ENCODE data around the gene URI1. TPM values are rescaled to one million over a fixed set of nuclear protein-coding genes. Genes with fewer than 3 reads are reported as not detected.

Gene URI1
- total RNA-seq, 1 experiment from 2014 or later = 56.0 TPM

GRCh38 chr19:30054210-30054609 lies 112.2 kb downstream of the URI1 start:
- ChIA-PET CTCF (no interaction called here), POLR2A (ENCODE audit: unreplicated experiment) (no interaction called here)
- Histone ChIP-seq H3K79me2 (ENCODE audit: low read depth) (no peaks in the 10 kb centered on the region), H4K20me1 (ENCODE audit: insufficient read depth) (no peaks in the 10 kb centered on the region; the same call in 1 of the 2 replicates), H3F3A (ENCODE audit: insufficient read depth, low read depth) (no peaks in the 10 kb centered on the region), H3K36me3 (ENCODE audit: low read depth) (no peaks in the 10 kb centered on the region), H3K4me3 (no peak overlapping the region), H3K9me2 (ENCODE audit: insufficient read depth) (no peaks in the 10 kb centered on the region), H3K4me1 (replicated peaks; ENCODE audit: insufficient read depth) (no peaks in the 10 kb centered on the region), H3K27me3 (ENCODE audit: insufficient read depth, low read depth) (no peaks in the 10 kb centered on the region), H3K27ac (no peak overlapping the region), H3K9me3 (ENCODE audit: insufficient read depth, low read depth) (no peaks in the 10 kb centered on the region), H2AFZ (no peak overlapping the region), H3K4me2 (no peak overlapping the region)
- BruUV-seq (replicated peaks) = no TSS peak
- DNase-seq = no peak
- TF ChIP-seq, protein P1, sequence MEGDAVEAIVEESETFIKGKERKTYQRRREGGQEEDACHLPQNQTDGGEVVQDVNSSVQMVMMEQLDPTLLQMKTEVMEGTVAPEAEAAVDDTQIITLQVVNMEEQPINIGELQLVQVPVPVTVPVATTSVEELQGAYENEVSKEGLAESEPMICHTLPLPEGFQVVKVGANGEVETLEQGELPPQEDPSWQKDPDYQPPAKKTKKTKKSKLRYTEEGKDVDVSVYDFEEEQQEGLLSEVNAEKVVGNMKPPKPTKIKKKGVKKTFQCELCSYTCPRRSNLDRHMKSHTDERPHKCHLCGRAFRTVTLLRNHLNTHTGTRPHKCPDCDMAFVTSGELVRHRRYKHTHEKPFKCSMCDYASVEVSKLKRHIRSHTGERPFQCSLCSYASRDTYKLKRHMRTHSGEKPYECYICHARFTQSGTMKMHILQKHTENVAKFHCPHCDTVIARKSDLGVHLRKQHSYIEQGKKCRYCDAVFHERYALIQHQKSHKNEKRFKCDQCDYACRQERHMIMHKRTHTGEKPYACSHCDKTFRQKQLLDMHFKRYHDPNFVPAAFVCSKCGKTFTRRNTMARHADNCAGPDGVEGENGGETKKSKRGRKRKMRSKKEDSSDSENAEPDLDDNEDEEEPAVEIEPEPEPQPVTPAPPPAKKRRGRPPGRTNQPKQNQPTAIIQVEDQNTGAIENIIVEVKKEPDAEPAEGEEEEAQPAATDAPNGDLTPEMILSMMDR (conservative IDR thresholded peaks at IDR 0.05) = no peak
- no peak for TF ChIP-seq EZH2 (IDR thresholded peaks at IDR 0.05; ENCODE audit: low read depth)
- intact Hi-C loops (cut with micrococcal nuclease; ENCODE audit: unreplicated experiment) = no loop called here

- no peaks in the 10 kb centered on the region for H3F3A ChIP-seq (ENCODE audit: insufficient read depth, low read depth)
- H3K27me3 ChIP-seq (ENCODE audit: insufficient read depth, low read depth) = peaks cover 7% of the 10 kb centered on the region; the same call in 1 of the 2 replicates
- no peak for TF ChIP-seq EZH2 (IDR thresholded peaks at IDR 0.05; ENCODE audit: low read depth)
- H3K27ac ChIP-seq = no peak overlapping the region
- intact Hi-C loops (cut with micrococcal nuclease; ENCODE audit: unreplicated experiment) = no loop called here
- no peaks in the 10 kb centered on the region for H3K4me1 ChIP-seq (replicated peaks; ENCODE audit: insufficient read depth)
- no peaks in the 10 kb centered on the region for H3K9me3 ChIP-seq (ENCODE audit: insufficient read depth, low read depth)
- ChIA-PET POLR2A (ENCODE audit: unreplicated experiment) (no interaction called here), CTCF (no interaction called here)
- no peaks in the 10 kb centered on the region for H3K36me3 ChIP-seq (ENCODE audit: low read depth)
- BruUV-seq (replicated peaks) = no TSS peak
- H4K20me1 ChIP-seq (ENCODE audit: insufficient read depth) = no peaks in the 10 kb centered on the region; the same call in 1 of the 2 replicates
- no peak overlapping the region for H3K4me2 ChIP-seq
- H3K9me2 ChIP-seq (ENCODE audit: insufficient read depth) = no peaks in the 10 kb centered on the region
- no peak for DNase-seq
- H2AFZ ChIP-seq = no peak overlapping the region
- H3K4me3 ChIP-seq = no peak overlapping the region
- no peaks in the 10 kb centered on the region for H3K79me2 ChIP-seq (ENCODE audit: low read depth)
Measured at GRCh38 chr19:30056580-30056979, 114.5 kb downstream of the URI1 start.

GRCh38 chr19:30059741-30060457 lies 117.9 kb downstream of the URI1 start:
- no peaks in the 10 kb centered on the region for H3F3A ChIP-seq (ENCODE audit: insufficient read depth, low read depth)
- H3K9me2 ChIP-seq (ENCODE audit: insufficient read depth) = no peaks in the 10 kb centered on the region
- no peak overlapping the region for H3K4me3 ChIP-seq
- POLR2A ChIA-PET (ENCODE audit: unreplicated experiment) = interaction anchor here (0.9 kb wide), 1 partner anchor 16 kb away, joined by 4 read pairs; no protein-coding TSS in a partner anchor
- H3K36me3 ChIP-seq (ENCODE audit: low read depth) = no peaks in the 10 kb centered on the region
- intact Hi-C loops (cut with micrococcal nuclease; ENCODE audit: unreplicated experiment) = no loop called here
- no peaks in the 10 kb centered on the region; the same call in 1 of the 2 replicates for H4K20me1 ChIP-seq (ENCODE audit: insufficient read depth)
- no peaks in the 10 kb centered on the region for H3K79me2 ChIP-seq (ENCODE audit: low read depth)
- no peak overlapping the region for H3K4me2 ChIP-seq
- H2AFZ ChIP-seq = no peak overlapping the region
- BruUV-seq (replicated peaks) = no TSS peak
- CTCF ChIA-PET = no interaction called here
- TF ChIP-seq, protein P1 (conservative IDR thresholded peaks at IDR 0.05) = no peak
- TF ChIP-seq EZH2 (IDR thresholded peaks at IDR 0.05; ENCODE audit: low read depth) = no peak
- DNase-seq = no peak
- H3K27me3 ChIP-seq (ENCODE audit: insufficient read depth, low read depth) = peaks cover 37% of the 10 kb centered on the region
- H3K9me3 ChIP-seq (ENCODE audit: insufficient read depth, low read depth) = no peaks in the 10 kb centered on the region
- H3K4me1 ChIP-seq (replicated peaks; ENCODE audit: insufficient read depth) = no peaks in the 10 kb centered on the region
- H3K27ac ChIP-seq = no peak overlapping the region

All from PC-9 (cell line).